Measurements from ENCODE around the gene DNAJC30. TPM values are rescaled to one million over a fixed set of nuclear protein-coding genes. Genes with fewer than 3 reads are reported as not detected.

The DNAJC30 gene
- total RNA-seq, 2 donors from 2014 or later: 8.9 to 11.1 TPM

DNA sequence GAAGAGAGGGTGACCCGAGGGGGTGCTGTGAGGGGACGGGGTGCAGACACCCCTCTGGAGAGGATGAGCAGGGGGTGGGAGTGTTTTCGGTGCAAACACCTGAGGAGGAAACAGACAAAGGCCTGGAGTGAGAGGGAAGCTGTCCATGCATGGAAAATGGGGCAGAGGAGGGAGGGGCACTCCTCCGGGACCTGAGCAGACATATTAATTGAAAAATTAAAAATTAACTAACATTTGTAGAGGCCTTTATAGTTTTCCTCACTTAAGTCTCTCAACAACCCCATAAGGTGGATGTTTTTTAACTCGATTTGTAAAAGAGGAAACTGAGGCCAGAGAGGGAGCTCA, 14.4 kb downstream of the DNAJC30 start:
- TF ChIP-seq, protein P1, sequence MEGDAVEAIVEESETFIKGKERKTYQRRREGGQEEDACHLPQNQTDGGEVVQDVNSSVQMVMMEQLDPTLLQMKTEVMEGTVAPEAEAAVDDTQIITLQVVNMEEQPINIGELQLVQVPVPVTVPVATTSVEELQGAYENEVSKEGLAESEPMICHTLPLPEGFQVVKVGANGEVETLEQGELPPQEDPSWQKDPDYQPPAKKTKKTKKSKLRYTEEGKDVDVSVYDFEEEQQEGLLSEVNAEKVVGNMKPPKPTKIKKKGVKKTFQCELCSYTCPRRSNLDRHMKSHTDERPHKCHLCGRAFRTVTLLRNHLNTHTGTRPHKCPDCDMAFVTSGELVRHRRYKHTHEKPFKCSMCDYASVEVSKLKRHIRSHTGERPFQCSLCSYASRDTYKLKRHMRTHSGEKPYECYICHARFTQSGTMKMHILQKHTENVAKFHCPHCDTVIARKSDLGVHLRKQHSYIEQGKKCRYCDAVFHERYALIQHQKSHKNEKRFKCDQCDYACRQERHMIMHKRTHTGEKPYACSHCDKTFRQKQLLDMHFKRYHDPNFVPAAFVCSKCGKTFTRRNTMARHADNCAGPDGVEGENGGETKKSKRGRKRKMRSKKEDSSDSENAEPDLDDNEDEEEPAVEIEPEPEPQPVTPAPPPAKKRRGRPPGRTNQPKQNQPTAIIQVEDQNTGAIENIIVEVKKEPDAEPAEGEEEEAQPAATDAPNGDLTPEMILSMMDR (conservative IDR thresholded peaks at IDR 0.05): no peak
- 75 to 91% methylated on average over 3 to 5 of the region's 5 CpGs for WGBS, 2 experiments (ENCODE audit: insufficient coverage in 1 of 2, insufficient read length in 1 of 2)
- no peaks in the 10 kb centered on the region for H3K36me3 ChIP-seq (ENCODE audit: control insufficient read depth, insufficient read depth, low read length)
- peaks cover 5% of the 10 kb centered on the region for H3K4me1 Mint-ChIP-seq
- H3K27ac Mint-ChIP-seq: no peak overlapping the region
- peak overlapping the region; percentile 73 for H3K4me3 Mint-ChIP-seq
- H3K4me3 ChIP-seq (ENCODE audit: low read length): peak overlapping the region; percentile 73
- peaks cover 32% of the 10 kb centered on the region for H3K27me3 Mint-ChIP-seq (ENCODE audit: insufficient read depth)
- H3K27ac ChIP-seq (ENCODE audit: low read depth, low read length): no peak overlapping the region
- H3K36me3 Mint-ChIP-seq (ENCODE audit: low read depth): peaks cover 6% of the 10 kb centered on the region
- no peaks in the 10 kb centered on the region for H3K4me1 ChIP-seq (ENCODE audit: control insufficient read depth, insufficient read depth, low read length)
- no peaks in the 10 kb centered on the region for H3K9me3 Mint-ChIP-seq
- no peaks in the 10 kb centered on the region for H3K9me3 ChIP-seq (ENCODE audit: control insufficient read depth, low read length)
- peak overlapping the region; percentile 25 for H3K9ac ChIP-seq (ENCODE audit: extremely low read depth, low read length, poor library complexity, severe bottlenecking)
- H3K27me3 ChIP-seq (ENCODE audit: control insufficient read depth, insufficient read depth, low read length, poor library complexity, severe bottlenecking): no peaks in the 10 kb centered on the region
- no peak for DNase-seq

DNA sequence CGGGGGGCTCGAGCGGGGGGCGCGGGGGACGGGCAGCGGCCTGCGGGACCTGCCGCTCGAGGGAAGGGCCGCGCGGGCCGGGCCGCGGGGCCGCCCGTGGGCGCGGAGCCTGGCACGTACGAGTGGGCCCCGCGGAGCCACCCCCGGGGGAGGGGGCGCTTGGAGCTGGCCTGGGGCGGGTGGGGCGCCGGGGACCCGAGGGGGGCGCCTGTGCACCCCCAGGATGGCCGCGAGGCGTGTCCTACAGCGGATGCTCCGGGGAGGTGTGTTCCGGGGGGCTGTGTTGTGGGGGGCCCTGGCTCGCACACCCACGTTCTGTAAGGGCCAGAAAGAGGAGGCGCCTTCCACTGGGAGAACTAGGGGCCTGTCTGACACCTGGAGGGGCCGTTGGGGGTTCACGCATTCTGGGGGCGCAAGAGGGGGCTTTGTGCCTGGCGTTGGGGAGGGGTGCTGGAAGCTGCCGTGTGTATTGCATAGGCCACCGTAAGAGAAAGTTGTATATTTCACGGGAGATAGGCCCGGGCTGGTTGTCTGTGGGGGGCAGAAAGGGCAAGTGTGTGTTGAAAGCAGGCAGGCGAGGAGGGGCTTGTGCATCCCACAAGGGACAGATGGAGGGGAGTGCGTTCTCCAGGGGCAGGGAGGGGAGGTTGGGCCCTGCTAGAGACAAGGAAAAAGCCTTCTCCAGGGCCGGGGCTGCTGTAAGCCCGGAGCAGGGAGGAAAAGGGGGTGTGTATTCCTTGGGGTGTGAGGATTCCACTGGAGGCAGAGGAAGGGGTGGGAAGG, 15.0 kb downstream of the DNAJC30 start:
- Mint-ChIP-seq H3K4me1 (peaks cover 5% of the 10 kb centered on the region), H3K27me3 (ENCODE audit: insufficient read depth) (peaks cover 35% of the 10 kb centered on the region)

DNA sequence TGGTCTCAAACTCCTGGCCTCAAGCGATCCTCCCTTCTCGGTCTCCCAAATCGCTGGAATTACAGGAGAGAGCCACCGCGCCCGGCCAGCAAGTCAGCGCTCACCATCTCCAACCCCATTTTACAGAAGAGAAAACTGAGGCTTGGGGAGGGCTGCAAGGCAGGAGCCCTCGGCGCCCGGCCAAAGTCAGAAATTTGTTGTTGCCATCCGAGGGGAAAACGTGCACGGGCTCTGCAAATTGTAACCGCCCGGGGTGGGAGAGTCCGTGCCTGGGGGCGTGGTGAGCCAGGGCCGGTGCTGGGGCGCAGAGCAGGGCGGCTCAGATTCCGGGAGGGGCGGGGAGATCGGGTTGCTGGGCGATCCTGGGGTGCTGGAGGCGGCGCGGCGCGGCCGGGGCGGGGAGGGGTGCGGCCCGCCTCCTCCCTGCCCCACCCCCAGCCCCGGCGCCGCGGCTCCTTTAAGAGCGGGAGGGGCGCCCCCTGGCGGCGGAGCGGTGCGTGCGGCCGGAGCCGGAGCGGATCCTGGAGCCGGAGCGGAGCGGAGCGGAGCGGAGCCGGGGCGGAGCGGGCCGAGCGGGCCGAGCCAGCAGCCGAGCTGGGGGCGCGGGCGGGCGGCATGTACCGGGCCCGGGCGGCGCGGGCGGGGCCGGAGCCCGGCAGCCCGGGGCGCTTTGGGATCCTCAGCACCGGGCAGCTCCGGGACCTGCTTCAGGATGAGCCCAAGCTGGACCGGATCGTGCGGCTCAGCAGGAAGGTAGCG, 15.7 kb downstream of the DNAJC30 start, which contains the start of gene VPS37D:
Gene VPS37D, plus strand, starts transcription at position 488 of the 759 bp plus-strand sequence. Its CDS starts 128 bp downstream, at position 616.
- Histone ChIP-seq H3K9ac (ENCODE audit: extremely low read depth, low read length, poor library complexity, severe bottlenecking) (peak within 1 kb of the TSS; percentile 25), H3K36me3 (ENCODE audit: control insufficient read depth, insufficient read depth, low read length) (no peaks in the 10 kb centered on the region), H3K4me1 (ENCODE audit: control insufficient read depth, insufficient read depth, low read length) (no peaks in the 10 kb centered on the region), H3K4me3 (ENCODE audit: low read length) (peak within 1 kb of the TSS; percentile 73), H3K27ac (ENCODE audit: low read depth, low read length) (no peak within 1 kb of the TSS), H3K9me3 (ENCODE audit: control insufficient read depth, low read length) (peaks cover 6% of the 10 kb centered on the region), H3K27me3 (ENCODE audit: control insufficient read depth, insufficient read depth, low read length, poor library complexity, severe bottlenecking) (no peaks in the 10 kb centered on the region)
- DNase-seq: peak; percentile 97
- Mint-ChIP-seq H3K4me1 (peaks cover 5% of the 10 kb centered on the region), H3K27ac (no peak within 1 kb of the TSS), H3K9me3 (peaks cover 8% of the 10 kb centered on the region), H3K4me3 (peak within 1 kb of the TSS; percentile 73), H3K36me3 (ENCODE audit: low read depth) (peaks cover 6% of the 10 kb centered on the region), H3K27me3 (ENCODE audit: insufficient read depth) (peaks cover 40% of the 10 kb centered on the region)
- TF ChIP-seq, protein P1 (conservative IDR thresholded peaks at IDR 0.05): peak; percentile 88
- WGBS, 2 experiments (ENCODE audit: insufficient coverage in 1 of 2, insufficient read length in 1 of 2): 4 to 5% methylated on average over 19 to 79 of the region's 79 CpGs

More for the DNA sequence above, 15.0 kb downstream of the DNAJC30 start:
- Histone ChIP-seq H3K27me3 (ENCODE audit: control insufficient read depth, insufficient read depth, low read length, poor library complexity, severe bottlenecking) (no peaks in the 10 kb centered on the region), H3K36me3 (ENCODE audit: control insufficient read depth, insufficient read depth, low read length) (no peaks in the 10 kb centered on the region), H3K27ac (ENCODE audit: low read depth, low read length) (no peak overlapping the region), H3K9me3 (ENCODE audit: control insufficient read depth, low read length) (peaks cover under 1% of the 10 kb centered on the region), H3K4me1 (ENCODE audit: control insufficient read depth, insufficient read depth, low read length) (no peaks in the 10 kb centered on the region), H3K9ac (ENCODE audit: extremely low read depth, low read length, poor library complexity, severe bottlenecking) (peak overlapping the region; percentile 25), H3K4me3 (ENCODE audit: low read length) (peak overlapping the region; percentile 73)
- WGBS, 2 experiments (ENCODE audit: insufficient coverage in 1 of 2, insufficient read length in 1 of 2): 9 to 12% methylated on average over 12 to 52 of the region's 52 CpGs
- TF ChIP-seq, protein P1 (conservative IDR thresholded peaks at IDR 0.05): no peak
- H3K36me3 Mint-ChIP-seq (ENCODE audit: low read depth): peaks cover 6% of the 10 kb centered on the region
- peak; percentile 68 for DNase-seq
- H3K4me3 Mint-ChIP-seq: peak overlapping the region; percentile 73
- H3K27ac Mint-ChIP-seq: no peak overlapping the region
- peaks cover 1% of the 10 kb centered on the region for H3K9me3 Mint-ChIP-seq
